ENCODE results near the gene SHMT1.
"Not testable (repeated sequence)": the region's sequence is repeated elsewhere in the genome, so short reads cannot be mapped to it uniquely, and the experiment has no call there.

Gene SHMT1

DNA sequence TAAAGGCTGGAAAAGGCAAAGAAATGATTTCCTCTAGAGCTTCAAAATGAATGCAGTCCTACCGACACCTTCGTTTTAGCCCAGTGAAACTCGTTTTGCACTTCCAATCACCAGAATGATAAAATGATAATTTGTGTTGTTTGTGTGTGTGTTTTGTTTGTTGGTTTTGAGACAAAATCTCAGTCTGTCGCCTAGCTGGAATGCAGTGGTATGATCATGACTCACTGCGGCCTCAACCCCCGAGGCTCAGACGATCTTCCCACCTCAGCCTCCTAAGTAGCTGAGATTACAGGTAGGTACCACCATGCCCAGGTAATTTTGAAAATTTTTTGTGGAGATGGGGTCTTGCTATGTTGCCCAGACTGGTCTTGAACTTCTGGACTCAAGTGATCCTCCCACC is 10.9 kb upstream of the SHMT1 start:
- no peak overlapping the region for H3K4me3 ChIP-seq (ENCODE audit: low read length)
- no peaks in the 10 kb centered on the region for H3K27me3 ChIP-seq (ENCODE audit: insufficient read depth, low read length)
- no peaks in the 10 kb centered on the region for H3K4me1 ChIP-seq (ENCODE audit: insufficient read depth, low read length)
- no peaks in the 10 kb centered on the region for H3K36me3 ChIP-seq (ENCODE audit: insufficient read depth, low read depth, low read length)
- H3K27ac ChIP-seq (ENCODE audit: low read length), result no peak overlapping the region
- H3K9me3 ChIP-seq (ENCODE audit: insufficient read depth, low read depth, low read length), result 0 out of 2 replicates have a peak, but pooled peaks cover 4% of the 10 kb centered on the region
- H3K9ac ChIP-seq (ENCODE audit: low read depth, low read length), result no peak overlapping the region

DNA sequence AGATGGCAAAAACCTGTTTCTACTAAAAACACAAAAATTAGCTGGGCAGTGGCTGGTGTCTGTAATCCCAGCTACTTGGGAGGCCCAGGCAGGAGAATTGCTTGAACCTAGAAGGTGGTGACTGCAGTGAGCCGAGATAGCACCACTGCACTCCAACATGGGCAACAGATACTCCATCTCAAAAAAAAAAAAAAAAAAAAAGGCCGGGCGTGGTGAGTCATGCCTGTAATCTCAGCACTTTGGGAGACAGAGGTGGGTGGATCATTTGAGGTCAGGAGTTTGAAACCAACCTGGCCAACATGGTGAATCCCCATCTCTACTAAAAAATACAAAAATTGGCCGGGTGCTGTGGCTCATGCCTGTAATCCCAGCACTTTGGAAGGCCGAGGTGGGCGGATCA is 9.8 kb upstream of the SHMT1 start:
- not testable (repeated sequence) for H3K36me3 ChIP-seq (ENCODE audit: insufficient read depth, low read depth, low read length); H3K27ac ChIP-seq (ENCODE audit: low read length); H3K9ac ChIP-seq (ENCODE audit: low read depth, low read length); H3K27me3 ChIP-seq (ENCODE audit: insufficient read depth, low read length); H3K4me3 ChIP-seq (ENCODE audit: low read length); H3K9me3 ChIP-seq (ENCODE audit: insufficient read depth, low read depth, low read length); H3K4me1 ChIP-seq (ENCODE audit: insufficient read depth, low read length)

DNA sequence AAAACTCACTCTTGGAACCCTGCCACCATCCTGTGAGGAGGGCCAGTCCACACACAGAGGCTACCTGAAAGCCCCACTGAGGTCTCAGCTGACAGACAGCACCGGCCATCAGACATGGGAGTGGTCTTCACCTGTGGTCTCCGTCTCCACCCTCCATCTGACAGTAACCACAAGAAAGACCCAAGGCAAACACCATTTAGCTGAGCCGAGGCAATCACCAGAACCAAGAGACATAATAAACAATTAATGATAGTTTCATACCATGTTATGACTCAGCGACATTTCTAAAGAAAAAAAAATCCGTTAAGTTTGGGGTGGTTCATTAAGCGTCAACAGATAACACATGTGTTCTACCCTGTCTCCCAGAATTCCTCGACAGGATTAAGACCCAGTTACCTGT is 8.1 kb upstream of the SHMT1 start:
- H3K27ac ChIP-seq (ENCODE audit: low read length), result no peak overlapping the region
- no peaks in the 10 kb centered on the region for H3K27me3 ChIP-seq (ENCODE audit: insufficient read depth, low read length)
- H3K9ac ChIP-seq (ENCODE audit: low read depth, low read length), result no peak overlapping the region
- no peak overlapping the region for H3K4me3 ChIP-seq (ENCODE audit: low read length)
- no peaks in the 10 kb centered on the region for H3K36me3 ChIP-seq (ENCODE audit: insufficient read depth, low read depth, low read length)
- 0 out of 2 replicates have a peak, but pooled peaks cover 4% of the 10 kb centered on the region for H3K9me3 ChIP-seq (ENCODE audit: insufficient read depth, low read depth, low read length)
- H3K4me1 ChIP-seq (ENCODE audit: insufficient read depth, low read length), result no peaks in the 10 kb centered on the region

DNA sequence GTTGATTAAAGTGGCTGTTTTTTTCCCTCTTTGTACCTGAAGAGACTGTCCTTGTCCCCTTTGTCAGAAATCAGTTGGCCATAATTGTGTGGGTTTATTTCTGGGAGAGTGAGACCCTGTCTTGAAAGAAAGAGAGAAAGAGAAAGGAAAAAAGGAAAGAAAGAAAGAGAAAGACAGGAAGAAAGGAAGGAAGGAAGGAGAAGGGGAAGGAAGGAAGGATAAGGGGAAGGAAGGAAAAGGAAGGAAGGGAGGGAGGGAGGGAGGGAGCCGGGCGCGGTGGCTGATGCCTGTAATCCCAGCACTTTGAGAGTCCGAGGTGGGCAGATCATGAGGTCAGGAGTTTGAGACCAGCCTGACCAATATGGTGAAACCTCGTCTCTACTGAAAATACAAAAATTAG is 7.4 kb upstream of the SHMT1 start:
- Histone ChIP-seq H3K9ac (ENCODE audit: low read depth, low read length) (no peak overlapping the region), H3K4me1 (ENCODE audit: insufficient read depth, low read length) (no peaks in the 10 kb centered on the region), H3K27ac (ENCODE audit: low read length) (no peak overlapping the region)

DNA sequence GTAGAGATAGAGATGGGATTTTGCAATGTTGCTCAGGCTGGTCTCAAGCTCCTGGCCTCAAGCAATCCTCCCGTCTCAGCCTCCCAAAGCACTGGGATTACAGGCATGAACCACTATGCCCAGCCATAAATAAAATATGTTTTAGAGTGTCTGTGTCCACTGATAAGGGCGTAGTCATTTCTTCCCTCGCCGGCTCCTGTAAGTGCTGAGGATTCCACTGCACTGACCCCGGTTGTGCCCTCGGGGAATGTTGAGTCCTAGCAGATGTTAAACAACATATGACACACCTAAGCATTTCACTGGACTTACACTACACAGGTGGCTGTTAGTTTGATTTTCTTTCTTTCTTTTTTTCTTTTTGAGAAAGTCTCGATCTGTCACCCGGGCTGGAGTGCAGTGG is 5.6 kb upstream of the SHMT1 start:
- H3K9me3 ChIP-seq (ENCODE audit: insufficient read depth, low read depth, low read length), result no peaks in the 10 kb centered on the region

More for the DNA sequence above, 7.4 kb upstream of the SHMT1 start:
- H3K4me3 ChIP-seq (ENCODE audit: low read length), result no peak overlapping the region
- H3K36me3 ChIP-seq (ENCODE audit: insufficient read depth, low read depth, low read length), result no peaks in the 10 kb centered on the region
- no peaks in the 10 kb centered on the region for H3K27me3 ChIP-seq (ENCODE audit: insufficient read depth, low read length)
- H3K9me3 ChIP-seq (ENCODE audit: insufficient read depth, low read depth, low read length), result 0 out of 2 replicates have a peak, but pooled peaks cover 4% of the 10 kb centered on the region

DNA sequence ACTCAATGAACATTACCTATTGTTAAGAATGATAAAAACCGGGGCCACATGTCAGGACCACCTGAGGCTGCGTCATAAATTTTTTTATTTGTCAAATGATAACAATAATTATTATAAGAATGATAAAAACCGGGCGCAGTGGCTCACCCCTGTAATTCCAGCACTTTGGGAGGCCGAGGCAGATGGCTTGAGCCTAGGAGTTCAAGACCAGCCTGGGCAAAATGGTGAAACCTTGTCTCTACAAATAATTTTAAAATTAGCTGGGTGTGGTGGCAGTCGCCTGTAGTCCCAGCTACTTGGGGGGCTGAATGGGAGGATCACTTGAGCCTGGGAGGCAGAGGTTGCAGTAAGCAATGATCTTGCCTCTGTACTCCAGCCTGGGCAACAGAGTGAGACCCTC is 816 bp upstream of the SHMT1 start:
- no peak overlapping the region for H3K27ac ChIP-seq (ENCODE audit: low read length)
- H3K9ac ChIP-seq (ENCODE audit: low read depth, low read length), result no peak overlapping the region
- no peaks in the 10 kb centered on the region for H3K9me3 ChIP-seq (ENCODE audit: insufficient read depth, low read depth, low read length)
- H3K4me1 ChIP-seq (ENCODE audit: insufficient read depth, low read length), result 0 out of 2 replicates have a peak, but pooled peaks cover 2% of the 10 kb centered on the region
- H3K27me3 ChIP-seq (ENCODE audit: insufficient read depth, low read length), result no peaks in the 10 kb centered on the region
- no peak overlapping the region for H3K4me3 ChIP-seq (ENCODE audit: low read length)
- H3K36me3 ChIP-seq (ENCODE audit: insufficient read depth, low read depth, low read length), result peaks cover 12% of the 10 kb centered on the region; the same call in 1 of the 2 replicates

More for the DNA sequence above, 5.6 kb upstream of the SHMT1 start:
- H3K36me3 ChIP-seq (ENCODE audit: insufficient read depth, low read depth, low read length), result no peaks in the 10 kb centered on the region
- no peak overlapping the region for H3K9ac ChIP-seq (ENCODE audit: low read depth, low read length)
- no peaks in the 10 kb centered on the region for H3K4me1 ChIP-seq (ENCODE audit: insufficient read depth, low read length)
- no peak overlapping the region for H3K4me3 ChIP-seq (ENCODE audit: low read length)
- H3K27me3 ChIP-seq (ENCODE audit: insufficient read depth, low read length), result no peaks in the 10 kb centered on the region
- no peak overlapping the region for H3K27ac ChIP-seq (ENCODE audit: low read length)

DNA sequence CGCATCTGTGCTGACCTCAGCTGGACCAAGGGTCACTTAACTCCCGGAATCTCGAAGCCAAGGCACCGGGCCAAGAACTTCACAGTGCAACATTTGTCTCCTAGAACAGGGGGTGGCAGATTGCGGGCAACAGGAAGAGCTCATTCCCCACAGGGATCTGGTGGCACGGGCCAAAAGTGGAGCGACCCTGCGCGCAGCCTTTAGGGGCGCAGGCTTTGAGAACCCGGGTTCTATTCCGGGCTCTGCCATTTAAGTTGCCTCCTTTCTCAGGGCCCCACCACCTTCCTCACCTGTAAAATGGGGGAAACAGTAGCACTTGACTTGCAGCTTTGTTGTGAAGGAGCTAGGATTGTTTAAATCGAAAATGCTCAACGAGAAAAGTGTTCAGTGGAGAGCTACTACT is 651 bp downstream of the SHMT1 start:
- Histone ChIP-seq H3K36me3 (ENCODE audit: insufficient read depth, low read depth, low read length) (peaks cover 21% of the 10 kb centered on the region; the same call in 1 of the 2 replicates), H3K27me3 (ENCODE audit: insufficient read depth, low read length) (no peaks in the 10 kb centered on the region), H3K27ac (ENCODE audit: low read length) (peak overlapping the region; percentile 27), H3K4me3 (ENCODE audit: low read length) (peak overlapping the region; percentile 91), H3K9ac (ENCODE audit: low read depth, low read length) (peak overlapping the region; percentile 91), H3K9me3 (ENCODE audit: insufficient read depth, low read depth, low read length) (no peaks in the 10 kb centered on the region), H3K4me1 (ENCODE audit: insufficient read depth, low read length) (0 out of 2 replicates have a peak, but pooled peaks cover 2% of the 10 kb centered on the region)

DNA sequence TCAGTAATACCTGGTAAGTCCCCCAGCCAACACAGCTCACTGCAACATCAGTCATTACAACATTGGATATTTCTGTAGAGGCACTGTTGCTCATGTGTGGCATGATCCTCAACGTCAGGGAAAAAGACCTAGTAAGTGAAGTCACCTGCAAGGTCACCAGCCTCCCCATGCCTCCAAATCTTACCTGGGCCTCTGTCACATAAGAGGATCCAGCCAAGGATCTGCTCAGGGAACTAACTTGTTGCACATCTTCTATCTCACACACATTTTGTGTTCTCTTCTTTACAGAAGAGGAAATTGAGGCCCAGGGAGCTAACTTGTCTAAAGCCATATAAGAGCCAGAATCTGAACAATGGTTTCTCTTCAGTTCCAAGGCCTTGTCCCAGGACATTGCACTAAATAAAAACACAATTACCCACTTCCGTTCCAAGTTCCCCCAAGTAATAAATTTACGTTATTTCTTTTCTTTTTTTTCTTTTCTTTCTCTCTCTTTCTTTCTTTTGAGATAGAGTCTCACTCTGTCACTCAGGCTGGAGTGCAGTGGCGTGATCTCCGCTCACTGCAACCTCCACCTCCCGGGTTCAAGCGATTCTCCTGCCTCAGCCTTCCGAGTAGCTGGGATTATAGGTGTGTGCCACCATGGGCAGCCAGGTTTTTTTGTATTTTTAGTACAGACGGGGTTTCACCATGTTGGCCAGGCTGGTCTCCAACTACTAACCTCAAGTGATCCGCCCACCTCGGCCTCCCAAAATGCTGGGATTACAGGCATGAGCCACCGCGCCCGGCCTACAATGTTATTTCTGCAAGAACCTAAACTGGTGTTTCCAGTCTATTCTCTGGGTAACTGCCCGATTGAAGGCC is 1.3 kb downstream of the SHMT1 start:
- no peaks in the 10 kb centered on the region for H3K9me3 ChIP-seq (ENCODE audit: insufficient read depth, low read depth, low read length)
- no peaks in the 10 kb centered on the region for H3K27me3 ChIP-seq (ENCODE audit: insufficient read depth, low read length)
- peaks cover 21% of the 10 kb centered on the region; the same call in 1 of the 2 replicates for H3K36me3 ChIP-seq (ENCODE audit: insufficient read depth, low read depth, low read length)
- H3K4me3 ChIP-seq (ENCODE audit: low read length), result peak overlapping the region; percentile 91
- H3K9ac ChIP-seq (ENCODE audit: low read depth, low read length), result peak overlapping the region; percentile 91; the same call in 1 of the 2 replicates
- no peak overlapping the region for H3K27ac ChIP-seq (ENCODE audit: low read length)
- 0 out of 2 replicates have a peak, but pooled peaks cover 2% of the 10 kb centered on the region for H3K4me1 ChIP-seq (ENCODE audit: insufficient read depth, low read length)

DNA sequence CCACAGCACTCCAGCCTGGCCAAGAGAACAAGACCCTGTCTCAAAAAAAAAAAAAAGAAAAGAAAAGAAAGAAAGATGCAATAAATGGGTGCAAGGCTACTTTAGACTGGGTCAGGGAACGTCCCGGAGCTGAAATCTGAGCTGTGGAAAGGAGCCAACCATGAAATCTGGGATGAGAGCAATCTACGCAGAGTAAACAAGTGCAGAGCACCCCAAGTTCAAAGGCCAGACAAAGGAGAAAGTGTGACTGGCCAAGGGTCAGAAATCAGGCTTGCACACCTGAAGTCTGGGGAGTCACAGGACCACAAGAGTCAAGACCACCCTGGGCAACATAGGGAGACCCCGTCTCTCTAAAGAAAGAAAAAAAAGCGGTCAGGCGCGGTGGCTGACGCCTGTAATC is 2.8 kb downstream of the SHMT1 start:
- Histone ChIP-seq H3K4me3 (ENCODE audit: low read length) (no peak overlapping the region), H3K36me3 (ENCODE audit: insufficient read depth, low read depth, low read length) (peaks cover 24% of the 10 kb centered on the region), H3K27ac (ENCODE audit: low read length) (no peak overlapping the region), H3K9me3 (ENCODE audit: insufficient read depth, low read depth, low read length) (no peaks in the 10 kb centered on the region), H3K9ac (ENCODE audit: low read depth, low read length) (no peak overlapping the region), H3K4me1 (ENCODE audit: insufficient read depth, low read length) (0 out of 2 replicates have a peak, but pooled peaks cover 2% of the 10 kb centered on the region), H3K27me3 (ENCODE audit: insufficient read depth, low read length) (no peaks in the 10 kb centered on the region)

DNA sequence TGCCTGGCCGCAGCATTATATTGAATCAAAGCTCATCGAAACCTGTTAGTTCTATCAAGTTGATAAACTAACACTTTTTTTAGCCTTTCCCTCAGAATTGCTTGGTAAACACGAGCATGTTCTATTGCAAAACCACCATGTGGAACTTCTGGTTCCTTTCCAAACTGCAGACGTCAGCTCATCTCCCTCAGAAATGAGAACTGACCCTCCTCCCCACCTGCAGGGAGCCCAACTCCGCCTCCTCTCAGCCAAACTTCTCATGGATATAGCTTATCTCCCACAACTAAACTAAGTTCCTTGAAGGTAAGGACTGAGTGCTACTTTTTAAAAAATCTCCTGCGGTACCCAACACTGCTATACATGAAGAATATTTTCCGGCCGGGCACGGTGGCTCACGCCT is 6.7 kb downstream of the SHMT1 start:
- no peaks in the 10 kb centered on the region for H3K27me3 ChIP-seq (ENCODE audit: insufficient read depth, low read length)
- no peak overlapping the region for H3K9ac ChIP-seq (ENCODE audit: low read depth, low read length)
- H3K36me3 ChIP-seq (ENCODE audit: insufficient read depth, low read depth, low read length), result peaks cover 52% of the 10 kb centered on the region
- no peak overlapping the region for H3K4me3 ChIP-seq (ENCODE audit: low read length)
- no peak overlapping the region for H3K27ac ChIP-seq (ENCODE audit: low read length)
- H3K9me3 ChIP-seq (ENCODE audit: insufficient read depth, low read depth, low read length), result no peaks in the 10 kb centered on the region
- no peaks in the 10 kb centered on the region for H3K4me1 ChIP-seq (ENCODE audit: insufficient read depth, low read length)

DNA sequence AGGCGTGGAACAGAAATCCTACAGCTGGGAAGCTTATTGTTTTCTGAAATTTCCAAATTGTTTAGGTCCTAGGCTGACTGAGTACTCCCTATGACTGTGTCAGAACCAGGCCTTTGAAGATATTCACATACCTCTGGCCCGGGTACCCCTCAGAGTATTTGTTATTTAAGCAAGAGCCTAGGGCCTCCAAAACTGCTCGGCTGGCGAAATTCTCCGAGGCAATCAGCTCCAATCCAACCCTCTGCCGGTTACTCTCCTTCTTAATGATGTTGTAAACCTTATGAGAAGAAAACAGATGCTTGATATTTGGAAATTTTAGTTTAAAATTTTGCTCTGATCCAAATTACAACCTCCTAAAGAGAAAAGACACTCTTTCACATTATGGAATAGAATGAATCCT is 9.8 kb downstream of the SHMT1 start:
- H3K4me3 ChIP-seq (ENCODE audit: low read length), result no peak overlapping the region
- no peak overlapping the region for H3K9ac ChIP-seq (ENCODE audit: low read depth, low read length)
- H3K4me1 ChIP-seq (ENCODE audit: insufficient read depth, low read length), result no peaks in the 10 kb centered on the region
- no peak overlapping the region for H3K27ac ChIP-seq (ENCODE audit: low read length)
- H3K36me3 ChIP-seq (ENCODE audit: insufficient read depth, low read depth, low read length), result peaks cover 49% of the 10 kb centered on the region
- no peaks in the 10 kb centered on the region for H3K27me3 ChIP-seq (ENCODE audit: insufficient read depth, low read length)
- H3K9me3 ChIP-seq (ENCODE audit: insufficient read depth, low read depth, low read length), result no peaks in the 10 kb centered on the region

DNA sequence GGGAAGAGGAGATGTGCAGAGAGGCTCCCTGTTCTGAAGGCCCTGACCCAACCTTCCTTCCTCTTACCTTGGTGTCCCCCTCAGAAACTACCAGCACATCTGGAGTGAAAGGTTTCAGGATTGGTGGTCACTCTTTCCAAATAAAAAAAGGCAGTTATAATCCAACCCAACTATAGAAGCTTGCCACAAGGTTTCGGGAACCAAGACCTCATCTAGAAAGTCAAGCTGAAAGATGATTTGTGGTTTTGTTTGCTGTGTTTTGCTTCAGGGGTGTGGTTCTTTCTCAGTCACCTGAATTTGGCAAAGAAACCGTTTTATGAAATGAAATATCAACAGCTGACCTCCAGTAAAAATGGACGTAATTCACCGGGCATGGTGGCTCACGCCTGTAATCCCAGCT is 19.3 kb downstream of the SHMT1 start:
- no peaks in the 10 kb centered on the region for H3K4me1 ChIP-seq (ENCODE audit: insufficient read depth, low read length)
- no peaks in the 10 kb centered on the region for H3K27me3 ChIP-seq (ENCODE audit: insufficient read depth, low read length)
- H3K9me3 ChIP-seq (ENCODE audit: insufficient read depth, low read depth, low read length), result peaks cover 8% of the 10 kb centered on the region
- H3K4me3 ChIP-seq (ENCODE audit: low read length), result no peak overlapping the region
- peaks cover 91% of the 10 kb centered on the region for H3K36me3 ChIP-seq (ENCODE audit: insufficient read depth, low read depth, low read length)
- H3K27ac ChIP-seq (ENCODE audit: low read length), result no peak overlapping the region
- H3K9ac ChIP-seq (ENCODE audit: low read depth, low read length), result no peak overlapping the region

Measured in iPS-20b (cell line).